Subcutaneous adipose tissue (tissue), 4 donors: ENCODE measurements around the gene EIF5. TPM values are rescaled to one million over a fixed set of nuclear protein-coding genes. Genes with fewer than 3 reads are reported as not detected.

Experiments
- CTCF ChIP-seq: fragments of 450-650 bp; IDR thresholded peaks from one replicate; pipeline ENCODE4 v1.5.1; 2016; ENCODE audit warnings: low read depth, mild to moderate bottlenecking, control low read depth, antibody characterized with exemption, moderate library complexity
- small RNA-seq: library from RNA; depleted of rRNA; stranded (forward); fragments of <200 nt; gene quantifications from one replicate; pipeline ENCODE3, GENCODE V24; 2016
- total RNA-seq, 4 donors: library from RNA; depleted of rRNA; stranded (reverse); fragments of >200 nt; gene quantifications; one replicate each; pipeline ENCODE4 v1.1.0, GENCODE V29; 2016

Gene EIF5
- total RNA-seq, 4 donors from 2014 or later, result 124 to 353 (median 137) TPM

- no peak for TF ChIP-seq CTCF
Measured at GRCh38 chr14:103392572-103392971, 58.5 kb downstream of the EIF5 start.

- no peak for TF ChIP-seq CTCF
Measured at GRCh38 chr14:103393070-103393469, 59.0 kb downstream of the EIF5 start.

- TF ChIP-seq CTCF, result no peak
Measured at GRCh38 chr14:103393676-103394626, 59.9 kb downstream of the EIF5 start.

Small RNA genes within 50 kb of the gene (small RNA-seq; reads per million reads assigned to genes)
- 189 reads per million, percentile 98 among the genes with 10 or more reads in this experiment for gene SNORA28

Other genes starting within 250 kb of the EIF5 start
- under 1 TPM in 2 of 4 donors, not detected in 2; 0.22 to 0.68 TPM for gene EXOC3L4, start 239.5 kb upstream of the EIF5 start, total RNA-seq
- gene TNFAIP2, start 210.8 kb upstream of the EIF5 start, total RNA-seq, result 100 to 1,000 TPM in 1 of 4 donors, 10 to 100 TPM in 3; 54.7 to 145 (median 65.4) TPM
- gene MARK3, start 51.2 kb downstream of the EIF5 start, total RNA-seq, result 100 to 1,000 TPM in 1 of 4 donors, 10 to 100 TPM in 3; 61.7 to 115 (median 76.2) TPM
- 100 to 1,000 TPM in 2 of 4 donors, 10 to 100 TPM in 2; 53.8 to 512 (median 182) TPM for gene CKB, start 188.6 kb downstream of the EIF5 start, total RNA-seq
- 10 to 100 TPM in 2 of 4 donors, 1 to 10 TPM in 2; 3.1 to 13.9 (median 9.9) TPM for gene TRMT61A, start 195.0 kb downstream of the EIF5 start, total RNA-seq
- 10 to 100 TPM; 35.7 to 53.8 (median 46.9) TPM for gene BAG5, start 228.4 kb downstream of the EIF5 start, total RNA-seq
- 10 to 100 TPM; 35.1 to 59.9 (median 49.2) TPM for gene COA8, start 228.7 kb downstream of the EIF5 start, total RNA-seq